Left ventricle myocardium inferior (tissue), 1 donor: ENCODE data around the gene RTEL1. TPM values are rescaled to one million over a fixed set of nuclear protein-coding genes. Genes with fewer than 3 reads are reported as not detected.
"Not testable (repeated sequence)": the region's sequence is repeated elsewhere in the genome, so short reads cannot be mapped to it uniquely, and the experiment has no call there.

Source experiments
- DNase-seq: peaks from one replicate; pipeline ENCODE4 v3.0.0-alpha.2; 2020
- H3K27ac ChIP-seq: fragments of 200-600 bp; replicated peaks from 2 replicates; pipeline ENCODE4 v1.8.0; 2021
- H3K27me3 ChIP-seq: fragments of 200-600 bp; 2 replicates; pipeline ENCODE4 v1.8.0; 2021; ENCODE audit warnings: low read depth
- H3K36me3 ChIP-seq: fragments of 200-600 bp; 2 replicates; pipeline ENCODE4 v1.8.0; 2021
- H3K4me1 ChIP-seq: fragments of 200-600 bp; 2 replicates; pipeline ENCODE4 v1.8.0; 2021
- H3K4me3 ChIP-seq: fragments of 200-600 bp; 2 replicates; pipeline ENCODE4 v1.8.0; 2021; ENCODE audit warnings: mild to moderate bottlenecking, moderate library complexity
- H3K9me3 ChIP-seq: fragments of 200-600 bp; replicated peaks from 2 replicates; pipeline ENCODE4 v1.8.0; 2021
- intact Hi-C: fragments of 100-400 bp; cut with micrococcal nuclease; formaldehyde crosslinking; loops from one replicate; pipeline ENCODE4 v1.11.0; 2022
- total RNA-seq: library from RNA; stranded (reverse); fragmentation: NEBNext Ultra II Directional; extraction: Animal tissue kit (Norgen Biotek cat#: 25700); gene quantifications from one replicate; pipeline ENCODE4 v1.2.1, GENCODE V29; 2021
- TF ChIP-seq, protein P1 (sequence below): fragments of 200-600 bp; IDR thresholded peaks from 2 replicates; pipeline ENCODE4 v1.8.0; 2021; ENCODE audit warnings: antibody characterized with exemption, mild to moderate bottlenecking, borderline replicate concordance
- donor health status: DM: no; HTN: yes; CAD: no; lungs with severe emphysema.

The RTEL1 gene
- total RNA-seq, 1 donor from 2014 or later, result 9.6 TPM

DNA sequence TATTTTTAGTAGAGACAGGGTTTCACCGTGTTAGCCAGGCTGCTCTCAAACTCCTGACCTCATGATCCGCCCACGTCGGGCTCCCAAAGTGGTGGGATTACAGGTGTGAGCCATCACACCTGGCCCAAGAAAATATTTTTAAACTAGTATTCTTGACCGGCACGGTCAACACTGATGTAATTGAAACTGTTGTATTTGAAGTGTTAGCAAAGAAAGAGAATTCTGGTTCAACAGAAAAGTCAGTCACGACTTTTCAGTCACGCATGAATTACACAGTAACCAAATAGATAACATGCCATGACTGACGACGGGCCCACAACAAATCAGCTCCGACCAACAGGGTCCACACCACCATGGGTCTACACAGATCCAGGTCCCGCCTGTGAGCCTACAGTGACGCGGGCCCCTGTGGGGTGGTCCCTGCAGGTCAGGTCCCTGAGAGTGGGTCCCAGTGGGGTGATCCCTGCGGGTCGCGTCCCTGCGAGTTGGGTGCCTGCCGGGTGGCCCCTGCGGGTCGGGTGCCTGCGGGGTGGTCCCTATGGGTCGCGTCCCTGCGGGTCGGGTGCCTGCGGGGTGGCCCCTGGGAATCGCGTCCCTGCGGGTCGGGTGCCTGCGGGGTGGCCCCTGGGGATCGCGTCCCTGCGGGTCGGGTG lies 32.2 kb upstream of the RTEL1 start:
- no peaks in the 10 kb centered on the region for H3K9me3 ChIP-seq
- TF ChIP-seq, protein P1, sequence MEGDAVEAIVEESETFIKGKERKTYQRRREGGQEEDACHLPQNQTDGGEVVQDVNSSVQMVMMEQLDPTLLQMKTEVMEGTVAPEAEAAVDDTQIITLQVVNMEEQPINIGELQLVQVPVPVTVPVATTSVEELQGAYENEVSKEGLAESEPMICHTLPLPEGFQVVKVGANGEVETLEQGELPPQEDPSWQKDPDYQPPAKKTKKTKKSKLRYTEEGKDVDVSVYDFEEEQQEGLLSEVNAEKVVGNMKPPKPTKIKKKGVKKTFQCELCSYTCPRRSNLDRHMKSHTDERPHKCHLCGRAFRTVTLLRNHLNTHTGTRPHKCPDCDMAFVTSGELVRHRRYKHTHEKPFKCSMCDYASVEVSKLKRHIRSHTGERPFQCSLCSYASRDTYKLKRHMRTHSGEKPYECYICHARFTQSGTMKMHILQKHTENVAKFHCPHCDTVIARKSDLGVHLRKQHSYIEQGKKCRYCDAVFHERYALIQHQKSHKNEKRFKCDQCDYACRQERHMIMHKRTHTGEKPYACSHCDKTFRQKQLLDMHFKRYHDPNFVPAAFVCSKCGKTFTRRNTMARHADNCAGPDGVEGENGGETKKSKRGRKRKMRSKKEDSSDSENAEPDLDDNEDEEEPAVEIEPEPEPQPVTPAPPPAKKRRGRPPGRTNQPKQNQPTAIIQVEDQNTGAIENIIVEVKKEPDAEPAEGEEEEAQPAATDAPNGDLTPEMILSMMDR, result no peak
- H3K27ac ChIP-seq, result peak overlapping the region; percentile 99
- peaks cover 6% of the 10 kb centered on the region for H3K36me3 ChIP-seq
- DNase-seq, result peak; percentile 31
- H3K4me1 ChIP-seq, result peaks cover 41% of the 10 kb centered on the region
- peak overlapping the region; percentile 98 for H3K4me3 ChIP-seq
- no peaks in the 10 kb centered on the region for H3K27me3 ChIP-seq
- intact Hi-C loops, result no loop called here

DNA sequence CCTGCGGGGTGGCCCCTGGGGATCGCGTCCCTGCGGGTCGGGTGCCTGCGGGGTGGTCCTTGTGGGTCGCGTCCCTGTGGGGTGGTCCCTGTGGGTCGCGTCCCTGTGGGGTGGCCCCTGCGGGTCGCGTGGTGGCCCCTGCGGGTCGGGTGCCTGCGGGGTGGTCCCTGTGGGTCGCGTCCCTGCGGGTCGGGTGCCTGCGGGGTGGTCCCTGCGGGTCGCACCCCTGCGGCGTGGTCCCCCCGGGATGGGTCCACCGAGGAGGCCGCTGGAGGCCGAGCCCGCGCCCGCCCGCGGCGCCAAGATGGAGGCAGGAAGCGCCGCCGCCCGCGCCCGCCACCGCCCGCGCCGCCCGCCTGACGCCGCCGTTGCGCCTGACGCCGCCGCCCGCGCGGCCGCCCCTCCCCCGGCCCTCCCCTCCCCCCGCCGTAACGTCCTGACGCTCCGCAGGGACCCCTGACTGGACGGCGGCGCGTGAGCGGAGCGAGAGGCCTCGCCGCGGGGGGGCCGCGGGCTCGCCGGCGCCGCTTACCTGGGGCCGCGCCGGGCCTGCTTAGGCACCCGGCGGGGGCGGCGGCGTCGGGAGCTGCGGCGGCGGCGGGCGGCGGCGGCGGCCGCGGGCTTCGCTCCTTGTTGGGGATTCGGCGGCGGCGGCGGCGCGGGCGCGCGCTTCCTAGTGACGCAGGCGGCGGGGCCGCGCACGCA lies 31.5 kb upstream of the RTEL1 start, which contains the start of gene GMEB2:
GMEB2 (minus strand) TSS at position 678 of the 705 bp plus-strand sequence. CDS start 7,704 bp downstream, outside the sequence.
- intact Hi-C loops, result no loop called here
- TF ChIP-seq, protein P1, result no peak
- H3K27ac ChIP-seq, result peak within 1 kb of the TSS; percentile 99
- peaks cover 6% of the 10 kb centered on the region for H3K36me3 ChIP-seq
- H3K4me1 ChIP-seq, result peaks cover 45% of the 10 kb centered on the region
- no peaks in the 10 kb centered on the region for H3K9me3 ChIP-seq
- peak within 1 kb of the TSS; percentile 98 for H3K4me3 ChIP-seq
- no peaks in the 10 kb centered on the region for H3K27me3 ChIP-seq
- DNase-seq, result peak; percentile 81

DNA sequence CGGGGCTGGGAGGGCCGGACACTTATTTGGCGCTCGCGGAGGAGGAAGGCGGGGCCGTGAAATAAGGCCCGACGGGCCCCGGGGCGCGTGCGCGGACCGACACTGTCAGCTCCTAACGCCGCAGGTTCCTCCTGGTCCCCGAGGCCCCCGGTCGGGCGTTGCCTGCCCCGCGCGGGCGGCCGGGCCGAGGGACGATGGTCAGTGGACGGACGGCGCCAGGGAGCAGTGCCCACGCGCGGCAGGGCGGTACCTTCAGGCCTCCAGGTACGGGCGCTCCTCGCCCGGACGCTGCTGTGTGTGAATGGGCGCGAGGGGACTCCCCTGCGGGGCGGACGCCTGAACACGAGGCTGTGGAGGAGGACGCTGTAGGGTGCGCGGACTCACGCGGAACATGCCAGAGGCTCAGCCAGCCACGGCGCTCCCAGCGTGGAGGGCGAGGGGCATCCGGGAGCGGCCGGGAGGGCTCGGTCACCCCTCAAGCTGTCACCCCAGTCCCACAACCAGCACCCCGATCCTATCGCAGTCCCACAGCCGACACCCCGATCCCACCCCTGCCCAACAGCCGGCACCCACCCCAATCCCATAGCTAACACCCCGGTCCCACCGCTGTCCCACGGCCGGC lies 30.9 kb upstream of the RTEL1 start:
- intact Hi-C loops, result no loop called here

DNA sequence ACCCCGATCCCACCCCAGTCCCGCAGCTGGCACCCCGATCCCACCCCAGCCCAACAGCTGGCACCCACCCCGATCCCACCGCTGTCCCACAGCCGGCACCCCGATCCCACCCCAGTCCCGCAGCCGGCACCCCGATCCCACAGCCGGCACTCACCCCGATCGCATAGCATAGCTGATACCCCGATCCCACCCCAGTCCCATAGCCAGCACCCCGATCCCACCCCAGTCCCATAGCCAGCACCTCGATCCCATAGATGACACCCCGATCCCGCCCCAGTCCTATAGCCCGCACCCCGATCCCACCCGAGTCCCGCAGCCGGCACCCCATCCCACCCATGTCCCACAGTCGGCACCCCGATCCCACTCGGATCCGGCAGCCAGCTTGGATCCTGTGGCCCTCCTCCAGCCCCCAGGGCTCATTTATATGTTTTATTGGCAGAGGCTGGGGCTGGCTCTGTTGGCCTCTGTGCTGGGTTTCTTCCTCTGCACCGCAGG lies 30.3 kb upstream of the RTEL1 start:
- Histone ChIP-seq H3K27ac (peak overlapping the region; percentile 99), H3K4me3 (peak overlapping the region; percentile 98), H3K9me3 (no peaks in the 10 kb centered on the region), H3K27me3 (no peaks in the 10 kb centered on the region), H3K4me1 (peaks cover 45% of the 10 kb centered on the region), H3K36me3 (peaks cover 3% of the 10 kb centered on the region)
- DNase-seq, result no peak
- intact Hi-C loops, result no loop called here
- TF ChIP-seq, protein P1, result no peak

More for the DNA sequence above, 30.9 kb upstream of the RTEL1 start:
- TF ChIP-seq, protein P1, result no peak
- Histone ChIP-seq H3K36me3 (peaks cover 6% of the 10 kb centered on the region), H3K27me3 (no peaks in the 10 kb centered on the region), H3K9me3 (no peaks in the 10 kb centered on the region), H3K27ac (peak overlapping the region; percentile 99), H3K4me3 (peak overlapping the region; percentile 98), H3K4me1 (peaks cover 45% of the 10 kb centered on the region)
- peak; percentile 96 for DNase-seq

DNA sequence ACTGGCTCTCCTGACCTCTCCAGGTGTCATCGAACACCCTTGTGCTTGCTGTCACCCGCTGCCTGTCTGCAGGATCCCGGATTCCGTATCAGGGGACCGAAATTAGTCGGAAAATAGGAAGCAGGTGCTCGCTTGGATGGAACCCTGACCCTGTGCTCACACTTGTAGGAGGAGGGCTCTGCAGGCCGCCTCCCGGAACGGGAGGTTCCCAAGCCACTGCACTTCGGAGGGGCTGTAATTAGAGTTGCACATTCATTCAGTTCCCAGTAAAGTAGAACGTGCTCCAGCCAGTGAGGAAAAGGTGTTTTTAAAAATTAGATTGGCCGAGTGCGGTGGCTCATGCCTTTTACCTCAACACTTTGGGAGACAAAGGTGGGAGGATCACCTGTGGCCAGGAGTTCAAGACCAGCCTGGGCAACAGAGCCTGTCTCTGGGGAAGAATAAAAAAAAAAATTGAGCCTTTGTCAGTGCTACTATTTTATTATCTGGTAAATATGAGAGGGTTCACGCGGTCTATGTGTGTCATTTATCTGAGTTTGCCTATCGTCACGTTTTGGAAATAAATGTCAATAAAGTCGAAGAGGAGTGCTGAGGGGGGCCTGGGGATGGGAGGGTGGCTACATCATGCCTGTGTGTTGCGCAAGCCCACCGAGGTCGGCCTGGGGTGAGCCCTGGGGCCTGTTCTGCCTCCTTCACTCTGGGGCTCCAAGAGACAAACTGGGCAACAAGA lies 29.7 kb upstream of the RTEL1 start:
- H3K27me3 ChIP-seq, result no peaks in the 10 kb centered on the region
- intact Hi-C loops, result no loop called here
- no peak for DNase-seq
- peak overlapping the region; percentile 99 for H3K27ac ChIP-seq
- peak overlapping the region; percentile 98 for H3K4me3 ChIP-seq
- H3K4me1 ChIP-seq, result peaks cover 45% of the 10 kb centered on the region
- H3K9me3 ChIP-seq, result no peaks in the 10 kb centered on the region
- TF ChIP-seq, protein P1, result no peak
- H3K36me3 ChIP-seq, result no peaks in the 10 kb centered on the region

DNA sequence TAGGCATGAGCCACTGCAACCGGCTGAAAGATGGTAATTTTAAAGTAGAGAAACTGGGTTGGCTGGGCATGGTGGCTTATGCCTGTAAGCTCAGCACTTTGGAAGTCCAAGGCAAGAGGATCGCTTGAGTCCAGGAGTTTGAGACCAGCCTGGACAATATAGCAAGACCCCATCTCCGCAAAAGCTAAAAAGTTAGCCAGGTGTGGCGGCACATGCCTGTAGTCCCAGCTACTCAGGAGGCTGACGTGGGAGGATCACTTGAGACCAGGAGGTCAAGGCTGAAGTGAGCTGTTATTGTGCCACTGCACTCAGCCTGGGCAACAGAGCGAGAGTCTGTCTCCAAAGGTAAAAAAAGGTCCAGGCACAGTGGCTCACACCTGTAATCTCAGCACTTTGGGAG lies 27.2 kb upstream of the RTEL1 start:
- DNase-seq, H3K4me3 ChIP-seq, H3K36me3 ChIP-seq, H3K9me3 ChIP-seq, H3K27me3 ChIP-seq, intact Hi-C loops: not testable (repeated sequence)
- Histone ChIP-seq H3K27ac (peak overlapping the region; percentile 81), H3K4me1 (peaks cover 37% of the 10 kb centered on the region)

DNA sequence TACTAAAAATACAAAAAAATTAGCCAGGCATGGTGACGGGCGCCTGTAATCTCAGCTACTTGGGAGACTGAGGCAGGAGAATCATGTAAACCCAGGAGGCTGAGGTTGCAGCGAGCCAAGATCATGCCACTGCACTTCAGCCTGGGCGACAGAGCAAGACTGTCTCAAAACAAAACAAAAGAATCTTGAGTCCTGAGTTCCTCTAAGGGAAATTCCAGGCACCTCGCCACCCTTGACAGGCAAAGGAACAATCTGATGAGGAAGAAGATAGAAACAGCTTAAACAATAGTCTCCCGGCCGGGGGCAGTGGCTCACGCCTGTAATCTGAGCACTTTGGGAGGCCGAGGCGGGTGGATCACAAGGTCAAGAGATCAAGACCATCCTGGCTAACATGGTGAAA lies 26.7 kb upstream of the RTEL1 start:
- intact Hi-C loops, DNase-seq, H3K4me3 ChIP-seq, H3K9me3 ChIP-seq, H3K36me3 ChIP-seq, H3K27me3 ChIP-seq: not testable (repeated sequence)
- peak overlapping the region; percentile 81 for H3K27ac ChIP-seq
- peaks cover 32% of the 10 kb centered on the region for H3K4me1 ChIP-seq
